Small intestine (tissue), 7 donors: Measurements from ENCODE around the gene ARNT2. TPM values are rescaled to one million over a fixed set of nuclear protein-coding genes. Genes with fewer than 3 reads are reported as not detected.

Experiments
- DNase-seq, 2 donors: peaks; one replicate each; pipeline versions ENCODE4 v3.0.0 to v3.0.0-alpha.2; 2013
- FAIRE-seq: peaks from 2 replicates; lab custom pipeline; 2012; peaks lifted over from hg19 to GRCh38; lab: Jason Lieb, UNC
- H3K27ac ChIP-seq, 3 donors: one replicate each; pipeline ENCODE4 v1.5.1; 2013; ENCODE audit warnings: low read length in 2 of 3, mild to moderate bottlenecking in 2 of 3, control low read depth in 1 of 3, inconsistent platforms in 1 of 3, low read depth in 1 of 3, moderate library complexity in 1 of 3
- H3K27me3 ChIP-seq, 3 donors: one replicate each; pipeline ENCODE4 v1.6.1; 2013; ENCODE audit warnings: low read length in 3 of 3, inconsistent platforms in 1 of 3; ENCODE audit not compliant: control insufficient read depth in 3 of 3, insufficient read depth in 3 of 3
- H3K36me3 ChIP-seq, 3 donors: one replicate each; pipeline ENCODE4 v1.6.1; 2013; ENCODE audit warnings: low read length in 3 of 3, inconsistent platforms in 1 of 3, low read depth in 1 of 3, mild to moderate bottlenecking in 1 of 3, moderate library complexity in 1 of 3; ENCODE audit not compliant: control insufficient read depth in 3 of 3, insufficient read depth in 2 of 3
- H3K4me1 ChIP-seq, 3 donors: one replicate each; pipeline ENCODE4 v1.6.1; 2013; ENCODE audit warnings: low read length in 2 of 3, inconsistent platforms in 1 of 3, low read depth in 1 of 3, mild to moderate bottlenecking in 1 of 3, moderate library complexity in 1 of 3; ENCODE audit not compliant: control insufficient read depth in 3 of 3, insufficient read depth in 2 of 3
- H3K4me3 ChIP-seq, 3 donors: one replicate each; pipeline ENCODE4 v1.5.1; 2013; ENCODE audit warnings: low read length in 3 of 3, control low read depth in 1 of 3, inconsistent platforms in 1 of 3, low read depth in 1 of 3, mild to moderate bottlenecking in 1 of 3, moderate library complexity in 1 of 3
- H3K9me3 ChIP-seq, 2 donors: one replicate each; pipeline ENCODE4 v1.6.1; 2013; ENCODE audit warnings: low read depth in 1 of 2, low read length in 1 of 2; ENCODE audit not compliant: control insufficient read depth in 2 of 2, insufficient read depth in 1 of 2
- WGBS, 3 donors: extraction: QIAGEN DNeasy Blood & Tissue Kit; methylation state at CpG; one replicate each; pipeline ENCODE4 v1.1.7; 2013; 5-methylcytosine and 5-hydroxymethylcytosine counted together
- polyA plus RNA-seq, 4 donors: library from polyadenylated mRNA; stranded (reverse) in 3 of 4; unstranded in 1 of 4; fragments of 200-250 nt in 3 of 4; fragments of 120-200 nt in 1 of 4; gene quantifications; one replicate each; pipeline versions ENCODE4 v1.2.1 to v1.2.3, GENCODE V29; 2013
- donor health status: healthy with polysubstance abuse.
- donor health status: control.
- donor health status: control.
- donor health status: Bipolar disorder and iron deficiency.
- donor health status: healthy.

Gene ARNT2
- polyA plus RNA-seq, 4 donors: 0.45 to 4.4 (median 2.4) TPM

- no peaks in the 10 kb centered on the region for H3K9me3 ChIP-seq
- FAIRE-seq: no peak
Observed at GRCh38 chr15:80588801-80589200, 184.6 kb downstream of the ARNT2 start.

GRCh38 chr15:80590761-80591355, 186.7 kb downstream of the ARNT2 start:
- Histone ChIP-seq H3K27me3 (no peaks in the 10 kb centered on the region), H3K36me3 (peaks cover 0 to 2% (median 0%) of the 10 kb centered on the region in 3 donors), H3K4me3 (no peak overlapping the region), H3K27ac (no peak overlapping the region), H3K9me3 (no peaks in the 10 kb centered on the region), H3K4me1 (peaks cover 0 to under 1% (median 0%) of the 10 kb centered on the region in 3 donors)
- no peak for DNase-seq
- 81 to 92% (median 87%) methylated on average over 7 of the region's 7 CpGs for whole genome bisulfite sequencing, 3 donors
- no peak for FAIRE-seq

More at GRCh38 chr15:80588801-80589200, 184.6 kb downstream of the ARNT2 start:
- no peaks in the 10 kb centered on the region for H3K4me1 ChIP-seq
- H3K4me3 ChIP-seq: no peak overlapping the region
- no peaks in the 10 kb centered on the region for H3K27me3 ChIP-seq
- peaks cover 0 to 2% (median 0%) of the 10 kb centered on the region in 3 donors for H3K36me3 ChIP-seq
- no peak overlapping the region for H3K27ac ChIP-seq
- DNase-seq: peak in 1 of 2 donors; percentile 33
- 54 to 65% (median 63%) methylated on average over 6 of the region's 6 CpGs for WGBS, 3 donors

- H3K4me1 ChIP-seq: peaks cover 0 to 6% (median 0%) of the 10 kb centered on the region in 3 donors
- H3K9me3 ChIP-seq: no peaks in the 10 kb centered on the region
- no peak overlapping the region for H3K27ac ChIP-seq
- no peaks in the 10 kb centered on the region for H3K27me3 ChIP-seq
- no peak for DNase-seq
- no peak overlapping the region for H3K4me3 ChIP-seq
- no peak for FAIRE-seq
- H3K36me3 ChIP-seq: peaks cover 0 to 2% (median 0%) of the 10 kb centered on the region in 3 donors
- WGBS, 3 donors: 88 to 95% (median 92%) methylated on average over 23 of the region's 23 CpGs
Observed at GRCh38 chr15:80591471-80591870, 187.3 kb downstream of the ARNT2 start.

- Histone ChIP-seq H3K36me3 (peaks cover 0 to 2% (median 0%) of the 10 kb centered on the region in 3 donors), H3K27me3 (no peaks in the 10 kb centered on the region), H3K9me3 (no peaks in the 10 kb centered on the region), H3K4me3 (no peak overlapping the region), H3K27ac (no peak overlapping the region), H3K4me1 (peaks cover 0 to 6% (median 3%) of the 10 kb centered on the region in 3 donors)
- no peak for FAIRE-seq
- no peak for DNase-seq
- 81 to 90% (median 88%) methylated on average over 10 of the region's 10 CpGs for WGBS, 3 donors
Observed at GRCh38 chr15:80591938-80592825, 188.0 kb downstream of the ARNT2 start.

GRCh38 chr15:80593486-80594030, 189.4 kb downstream of the ARNT2 start:
- FAIRE-seq (no peak), DNase-seq (no peak)
- no peaks in the 10 kb centered on the region for H3K27me3 ChIP-seq
- no peak overlapping the region for H3K27ac ChIP-seq
- no peaks in the 10 kb centered on the region for H3K9me3 ChIP-seq
- H3K4me1 ChIP-seq: peaks cover 0 to 6% (median 3%) of the 10 kb centered on the region in 3 donors
- WGBS, 3 donors: 92 to 94% (median 94%) methylated on average over 13 of the region's 13 CpGs
- no peak overlapping the region for H3K4me3 ChIP-seq
- peaks cover 0 to 2% (median 0%) of the 10 kb centered on the region in 3 donors for H3K36me3 ChIP-seq

- Histone ChIP-seq H3K36me3 (peaks cover 0 to 2% (median 0%) of the 10 kb centered on the region in 3 donors), H3K4me3 (no peak overlapping the region), H3K27me3 (no peaks in the 10 kb centered on the region), H3K4me1 (peaks cover 0 to 6% (median 3%) of the 10 kb centered on the region in 3 donors), H3K9me3 (no peaks in the 10 kb centered on the region), H3K27ac (no peak overlapping the region)
- 77 to 89% (median 88%) methylated on average over 12 of the region's 12 CpGs for WGBS, 3 donors
- DNase-seq (no peak), FAIRE-seq (no peak)
Observed at GRCh38 chr15:80594091-80594889, 190.1 kb downstream of the ARNT2 start.

GRCh38 chr15:80595396-80595795, 191.2 kb downstream of the ARNT2 start:
- Histone ChIP-seq H3K36me3 (peaks cover 0 to 2% (median 0%) of the 10 kb centered on the region in 3 donors), H3K27me3 (no peaks in the 10 kb centered on the region), H3K4me3 (no peak overlapping the region), H3K4me1 (peaks cover 0 to 6% (median 3%) of the 10 kb centered on the region in 3 donors), H3K27ac (no peak overlapping the region), H3K9me3 (no peaks in the 10 kb centered on the region)
- FAIRE-seq: no peak
- DNase-seq: no peak
- 39 to 70% (median 57%) methylated on average over 1 of the region's 1 CpG for WGBS, 3 donors
